ENCODE measurements around the gene RHOXF2B. TPM values are rescaled to one million over a fixed set of nuclear protein-coding genes. Genes with fewer than 3 reads are reported as not detected.

The RHOXF2B gene
- total RNA-seq (2022; extraction: Qiagen RNA extraction; ENCODE audit: low read depth): not detected in 5 replicates

GRCh38 chrX:120077590-120077989, at the start of gene RHOXF2B:
RHOXF2B (minus strand) TSS chrX:120077690; CDS start chrX:120077552, 138 bp downstream.

GRCh38 chrX:120115438-120115963, 38.0 kb upstream of the RHOXF2B start, which contains the start of gene RHOXF1:
RHOXF1 (minus strand) TSS chrX:120115913; CDS start chrX:120115862, 51 bp downstream.

Other genes with a start within 250 kb of the RHOXF2B start
- 19.3 to 22.4 TPM (median 20.9 TPM) in 5 replicates for gene UPF3B, start 224.7 kb downstream of the RHOXF2B start, total RNA-seq (2022; extraction: Qiagen RNA extraction; ENCODE audit: low read depth)
- gene RNF113A, start 206.0 kb downstream of the RHOXF2B start, total RNA-seq (2022; extraction: Qiagen RNA extraction; ENCODE audit: low read depth): 27.9 to 31.5 TPM (median 30.4 TPM) in 5 replicates
- 226 to 314 TPM (median 239 TPM) in 5 replicates for gene NDUFA1, start 205.9 kb downstream of the RHOXF2B start, total RNA-seq (2022; extraction: Qiagen RNA extraction; ENCODE audit: low read depth)
- not detected in 5 replicates for gene AKAP14, start 181.8 kb downstream of the RHOXF2B start, total RNA-seq (2022; extraction: Qiagen RNA extraction; ENCODE audit: low read depth)
- gene NKAP, start 133.9 kb downstream of the RHOXF2B start, total RNA-seq (2022; extraction: Qiagen RNA extraction; ENCODE audit: low read depth): 5.8 to 9.5 TPM (median 8.0 TPM) in 5 replicates
- 0.12 TPM in 1 of 5 replicates, not detected in the others for gene RHOXF1, start 38.2 kb upstream of the RHOXF2B start, total RNA-seq (2022; extraction: Qiagen RNA extraction; ENCODE audit: low read depth)
- not detected in 5 replicates for gene RHOXF2, start 80.9 kb upstream of the RHOXF2B start, total RNA-seq (2022; extraction: Qiagen RNA extraction; ENCODE audit: low read depth)
- 9.4 to 16.2 TPM (median 13.7 TPM) in 5 replicates for gene ZBTB33, start 173.1 kb upstream of the RHOXF2B start, total RNA-seq (2022; extraction: Qiagen RNA extraction; ENCODE audit: low read depth)
- 0.07 to 0.18 TPM (median 0.13 TPM) in 5 replicates for gene TMEM255A, start 233.8 kb upstream of the RHOXF2B start, total RNA-seq (2022; extraction: Qiagen RNA extraction; ENCODE audit: low read depth)

All from A549 treated with DMSO at 1 μM for 4 hours (cell line).